ENCODE data around the gene CACNG3.

GRCh38 chr16:24353622-24354021 is 97.5 kb downstream of the CACNG3 start:
- TF ChIP-seq POLR2A (IDR thresholded peaks at IDR 0.05) (no peak), CTCF (IDR thresholded peaks at IDR 0.05) (no peak), POLR2AphosphoS5 (IDR thresholded peaks at IDR 0.05) (no peak)
